Osteocyte (in vitro differentiated cells): ENCODE measurements around the gene C6orf89. TPM values are rescaled to one million over a fixed set of nuclear protein-coding genes. Genes with fewer than 3 reads are reported as not detected.

Experiments
- DNase-seq: peaks from one replicate; pipeline ENCODE4 v3.0.0; 2021; ENCODE audit warnings: mixed read lengths; ENCODE audit not compliant: unreplicated experiment; ENCODE audit errors: extremely low spot score
- H3K27ac Mint-ChIP-seq: one replicate; pipeline ENCODE4 v1.8.0; 2021; ENCODE audit warnings: mild to moderate bottlenecking, mixed read lengths; ENCODE audit not compliant: unreplicated experiment
- H3K27me3 Mint-ChIP-seq: one replicate; pipeline ENCODE4 v1.8.0; 2021; ENCODE audit warnings: mixed read lengths; ENCODE audit not compliant: unreplicated experiment
- H3K36me3 Mint-ChIP-seq: one replicate; pipeline ENCODE4 v1.8.0; 2021; ENCODE audit warnings: mixed read lengths; ENCODE audit not compliant: unreplicated experiment
- H3K4me1 Mint-ChIP-seq: one replicate; pipeline ENCODE4 v1.8.0; 2021; ENCODE audit warnings: mixed read lengths; ENCODE audit not compliant: unreplicated experiment
- H3K4me3 Mint-ChIP-seq: one replicate; pipeline ENCODE4 v1.8.0; 2021; ENCODE audit warnings: mild to moderate bottlenecking, moderate library complexity, mixed read lengths; ENCODE audit not compliant: unreplicated experiment
- H3K9me3 Mint-ChIP-seq: one replicate; pipeline ENCODE4 v1.8.0; 2021; ENCODE audit warnings: mixed read lengths; ENCODE audit not compliant: unreplicated experiment
- CTCF ChIP-seq: fragments of 200-600 bp; sonication (generic); IDR thresholded peaks from 2 replicates; pipeline ENCODE4 v1.5.0; 2021; ENCODE audit warnings: antibody characterized with exemption, mild to moderate bottlenecking, moderate library complexity
- total RNA-seq: library from RNA; stranded (reverse); gene quantifications from 2 replicates; pipeline ENCODE4 v1.2.1, GENCODE V29; 2021

The C6orf89 gene
- total RNA-seq, 1 donor from 2014 or later, result 71.2 TPM

GRCh38 chr6:36955136-36955535 lies 69.4 kb downstream of the C6orf89 start:
- Mint-ChIP-seq H3K27me3 (no peaks in the 10 kb centered on the region), H3K27ac (no peak overlapping the region), H3K9me3 (peaks cover 5% of the 10 kb centered on the region), H3K4me1 (peaks cover 3% of the 10 kb centered on the region), H3K36me3 (no peaks in the 10 kb centered on the region), H3K4me3 (no peak overlapping the region)
- TF ChIP-seq CTCF, result no peak
- no peak for DNase-seq

GRCh38 chr6:36955671-36956445 lies 70.1 kb downstream of the C6orf89 start:
- peaks cover 9% of the 10 kb centered on the region for H3K4me1 Mint-ChIP-seq
- TF ChIP-seq CTCF, result no peak

DNA sequence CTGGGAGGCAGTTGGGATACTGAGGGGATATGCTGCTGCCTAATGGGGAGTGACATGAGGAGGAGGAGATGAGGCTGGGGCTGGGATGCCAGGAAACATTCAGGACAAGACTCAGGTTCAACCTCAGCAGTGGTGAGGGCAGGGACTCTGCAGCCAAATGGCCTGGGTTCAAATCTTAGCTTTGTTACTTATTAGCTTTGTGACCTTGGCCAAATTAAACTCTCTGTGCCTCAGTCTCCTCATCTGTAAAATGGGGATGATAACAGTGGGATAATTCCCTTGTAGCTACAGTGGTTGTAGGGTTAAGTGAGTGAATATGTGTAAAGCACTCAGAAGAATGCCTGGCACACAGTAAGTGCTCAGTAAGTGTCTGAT lies 70.7 kb downstream of the C6orf89 start:
- H3K4me3 Mint-ChIP-seq, result no peak overlapping the region
- peaks cover 12% of the 10 kb centered on the region for H3K4me1 Mint-ChIP-seq
- no peak for TF ChIP-seq CTCF
- no peak for DNase-seq
- peaks cover 5% of the 10 kb centered on the region for H3K9me3 Mint-ChIP-seq
- H3K36me3 Mint-ChIP-seq, result no peaks in the 10 kb centered on the region
- H3K27me3 Mint-ChIP-seq, result no peaks in the 10 kb centered on the region
- H3K27ac Mint-ChIP-seq, result no peak overlapping the region

More at GRCh38 chr6:36955671-36956445, 70.1 kb downstream of the C6orf89 start:
- DNase-seq, result no peak
- Mint-ChIP-seq H3K4me3 (no peak overlapping the region), H3K9me3 (peaks cover 5% of the 10 kb centered on the region), H3K27ac (no peak overlapping the region), H3K27me3 (no peaks in the 10 kb centered on the region), H3K36me3 (no peaks in the 10 kb centered on the region)

- no peaks in the 10 kb centered on the region for H3K27me3 Mint-ChIP-seq
- no peaks in the 10 kb centered on the region for H3K9me3 Mint-ChIP-seq
- TF ChIP-seq CTCF, result no peak
Measured at GRCh38 chr6:36957773-36958271, 72.1 kb downstream of the C6orf89 start.

GRCh38 chr6:36958775-36959554 lies 73.2 kb downstream of the C6orf89 start:
- no peak for TF ChIP-seq CTCF
- Mint-ChIP-seq H3K27me3 (no peaks in the 10 kb centered on the region), H3K4me1 (peaks cover 13% of the 10 kb centered on the region), H3K4me3 (no peak overlapping the region), H3K36me3 (no peaks in the 10 kb centered on the region), H3K9me3 (no peaks in the 10 kb centered on the region), H3K27ac (no peak overlapping the region)
- no peak for DNase-seq

More at GRCh38 chr6:36957773-36958271, 72.1 kb downstream of the C6orf89 start:
- no peak for DNase-seq
- Mint-ChIP-seq H3K4me1 (peaks cover 12% of the 10 kb centered on the region), H3K36me3 (no peaks in the 10 kb centered on the region), H3K4me3 (no peak overlapping the region), H3K27ac (no peak overlapping the region)
